ENCODE results near the gene SLC38A4.

SLC38A4 gene

DNA sequence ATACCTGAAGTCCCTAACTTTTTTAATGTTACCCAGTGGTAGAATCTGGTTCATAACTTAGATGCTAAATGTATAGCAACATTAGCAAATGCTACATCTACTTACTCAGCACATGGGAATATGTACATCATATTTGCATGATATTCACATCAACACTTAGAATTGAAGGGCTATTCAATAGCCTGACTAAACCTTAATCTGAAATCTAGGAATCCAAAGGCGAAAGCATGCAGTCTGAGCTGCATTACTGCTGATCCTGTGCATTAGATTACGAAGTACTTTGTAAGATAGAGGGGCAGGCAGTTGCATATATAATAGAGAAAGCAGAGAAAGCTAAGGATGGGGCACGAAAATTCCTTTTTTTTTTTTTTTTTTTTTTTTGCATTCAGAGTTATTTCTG is 40.4 kb downstream of the SLC38A4 start:
- H4K20me1 ChIP-seq = no peaks in the 10 kb centered on the region
- no peaks in the 10 kb centered on the region for H3K36me3 ChIP-seq
- no peaks in the 10 kb centered on the region for H3K9me3 ChIP-seq (replicated peaks in 1 of 11)
- H3K4me3 ChIP-seq = no peak overlapping the region
- no peaks in the 10 kb centered on the region for H3K4me1 ChIP-seq
- no peak overlapping the region for H3K27ac ChIP-seq
- H3K27me3 ChIP-seq = no peaks in the 10 kb centered on the region
- no peak for TF ChIP-seq Cebpa-rat (IDR thresholded peaks at IDR 0.05)
- no peak overlapping the region for H3K4me2 ChIP-seq
- H3K9ac ChIP-seq = no peak overlapping the region

DNA sequence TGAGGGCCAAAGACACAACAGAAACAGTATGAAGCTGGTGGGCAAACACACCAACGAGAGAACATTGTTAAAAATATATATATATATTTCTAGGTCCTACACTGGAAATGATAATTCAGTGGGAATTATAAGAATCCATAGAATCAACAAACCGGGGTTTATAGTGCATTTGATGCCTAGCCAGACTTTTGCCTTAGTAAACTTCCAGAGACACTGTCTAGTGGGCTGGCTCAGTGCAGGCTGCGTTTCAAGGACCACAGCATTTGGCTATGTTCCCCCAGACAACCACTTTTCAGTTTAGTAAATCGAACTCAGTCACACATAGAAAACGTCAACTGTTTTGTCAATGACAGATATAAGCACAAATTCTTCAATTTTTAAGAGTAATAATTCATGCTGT is 41.9 kb downstream of the SLC38A4 start:
- TF ChIP-seq Cebpa-rat (IDR thresholded peaks at IDR 0.05) = no peak
- Histone ChIP-seq H3K4me1 (0 out of 20 replicates have a peak, but pooled peaks cover 0 to 3% (median 0%) of the 10 kb centered on the region in 10 experiments), H3K27me3 (no peaks in the 10 kb centered on the region), H3K36me3 (no peaks in the 10 kb centered on the region), H4K20me1 (no peaks in the 10 kb centered on the region), H3K9ac (no peak overlapping the region), H3K4me2 (no peak overlapping the region), H3K27ac (no peak overlapping the region), H3K4me3 (no peak overlapping the region), H3K9me3 (replicated peaks in 1 of 11) (no peaks in the 10 kb centered on the region)

GRCh38 chr12:46779879-46780278 is 45.9 kb downstream of the SLC38A4 start:
- Histone ChIP-seq H3K36me3 (no peaks in the 10 kb centered on the region), H3K4me3 (no peak overlapping the region), H4K20me1 (no peaks in the 10 kb centered on the region), H3K27ac (no peak overlapping the region), H3K9ac (no peak overlapping the region), H3K9me3 (replicated peaks in 1 of 11) (no peaks in the 10 kb centered on the region), H3K27me3 (no peaks in the 10 kb centered on the region), H3K4me1 (0 out of 20 replicates have a peak, but pooled peaks cover 0 to 3% (median 0%) of the 10 kb centered on the region in 10 experiments), H3K4me2 (no peak overlapping the region)
- no peak for TF ChIP-seq Cebpa-rat (IDR thresholded peaks at IDR 0.05)

DNA sequence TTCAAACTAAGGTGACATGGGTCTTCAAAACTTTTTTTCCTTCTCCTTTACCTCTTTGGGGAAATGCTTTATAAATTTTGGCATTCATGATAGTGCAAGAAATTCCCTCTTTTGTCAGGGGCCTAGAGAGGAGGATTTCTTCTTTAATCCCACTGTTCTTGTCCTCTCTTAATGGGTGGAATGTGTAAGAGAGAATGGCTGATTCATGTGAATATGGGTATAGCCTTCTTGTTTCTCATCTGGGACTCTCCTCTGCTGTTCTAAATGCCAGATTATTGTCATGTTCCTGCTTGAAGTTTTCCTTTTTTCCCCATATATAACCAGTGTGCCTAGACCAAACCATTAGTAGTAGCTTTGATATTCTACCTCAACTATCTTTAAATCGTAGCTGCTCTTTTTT is 46.7 kb downstream of the SLC38A4 start:
- no peak overlapping the region for H3K9ac ChIP-seq
- H3K9me3 ChIP-seq (replicated peaks in 1 of 11) = no peaks in the 10 kb centered on the region
- no peak for TF ChIP-seq Cebpa-rat (IDR thresholded peaks at IDR 0.05)
- H3K27ac ChIP-seq = no peak overlapping the region
- no peak overlapping the region for H3K4me3 ChIP-seq
- H3K4me2 ChIP-seq = no peak overlapping the region
- no peaks in the 10 kb centered on the region for H3K36me3 ChIP-seq
- H3K27me3 ChIP-seq = no peaks in the 10 kb centered on the region
- 0 out of 20 replicates have a peak, but pooled peaks cover 0 to 3% (median 0%) of the 10 kb centered on the region in 10 experiments for H3K4me1 ChIP-seq
- H4K20me1 ChIP-seq = no peaks in the 10 kb centered on the region

DNA sequence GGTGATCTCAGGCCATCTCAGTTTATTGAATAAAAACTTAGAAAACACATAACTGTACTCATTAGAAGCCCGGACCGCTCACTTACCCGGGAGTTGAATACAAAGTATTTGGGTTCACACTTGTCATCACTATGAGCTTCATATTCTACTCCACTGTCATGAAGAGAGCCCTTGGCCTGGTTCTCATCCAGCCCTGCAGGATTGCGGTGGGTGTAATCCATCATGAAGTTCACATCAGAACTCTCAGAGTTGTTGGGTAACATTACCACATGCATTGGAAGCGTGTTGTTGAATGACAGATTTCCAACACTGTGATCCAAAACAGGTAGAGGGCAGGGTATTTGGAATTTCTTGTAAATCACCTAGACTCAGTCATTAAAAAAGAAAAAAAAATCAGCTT is 47.4 kb downstream of the SLC38A4 start:
- no peaks in the 10 kb centered on the region for H3K36me3 ChIP-seq
- no peaks in the 10 kb centered on the region for H3K27me3 ChIP-seq
- H4K20me1 ChIP-seq = no peaks in the 10 kb centered on the region
- H3K4me3 ChIP-seq = no peak overlapping the region
- TF ChIP-seq Cebpa-rat (IDR thresholded peaks at IDR 0.05) = no peak
- H3K4me2 ChIP-seq = no peak overlapping the region
- H3K9ac ChIP-seq = no peak overlapping the region
- H3K4me1 ChIP-seq = 0 out of 20 replicates have a peak, but pooled peaks cover 0 to 3% (median 0%) of the 10 kb centered on the region in 10 experiments
- H3K9me3 ChIP-seq (replicated peaks in 1 of 11) = no peaks in the 10 kb centered on the region
- no peak overlapping the region for H3K27ac ChIP-seq

DNA sequence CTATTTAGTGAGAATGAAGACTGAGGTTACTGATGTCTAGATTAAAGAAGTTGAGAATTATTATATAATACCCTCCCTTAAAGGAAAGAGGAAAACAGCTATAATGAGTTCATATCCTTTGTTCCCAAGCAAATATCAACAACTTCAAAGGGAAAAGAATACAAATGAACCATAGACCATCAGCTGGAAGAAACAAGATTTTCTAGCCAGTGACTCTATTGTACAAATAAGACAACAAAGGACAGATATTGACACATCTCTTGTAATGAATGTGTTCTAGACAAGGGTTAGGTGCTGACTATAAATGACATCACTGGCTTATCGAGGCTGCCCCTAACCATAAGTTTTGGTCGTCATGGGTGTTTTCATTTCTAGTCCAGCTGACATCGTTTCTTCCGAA is 48.2 kb downstream of the SLC38A4 start:
- no peak for TF ChIP-seq Cebpa-rat (IDR thresholded peaks at IDR 0.05)
- H3K4me1 ChIP-seq = 0 out of 20 replicates have a peak, but pooled peaks cover 0 to 3% (median 0%) of the 10 kb centered on the region in 10 experiments
- H4K20me1 ChIP-seq = no peaks in the 10 kb centered on the region
- no peaks in the 10 kb centered on the region for H3K27me3 ChIP-seq
- no peaks in the 10 kb centered on the region for H3K9me3 ChIP-seq (replicated peaks in 1 of 11)
- no peak overlapping the region for H3K27ac ChIP-seq
- H3K36me3 ChIP-seq = no peaks in the 10 kb centered on the region
- no peak overlapping the region for H3K4me3 ChIP-seq
- H3K4me2 ChIP-seq = no peak overlapping the region
- H3K9ac ChIP-seq = no peak overlapping the region

GRCh38 chr12:46775796-46776195 is 50.0 kb downstream of the SLC38A4 start:
- Histone ChIP-seq H3K27ac (no peak overlapping the region), H3K9me3 (replicated peaks in 1 of 11) (no peaks in the 10 kb centered on the region), H3K27me3 (no peaks in the 10 kb centered on the region), H3K36me3 (no peaks in the 10 kb centered on the region), H3K9ac (no peak overlapping the region), H4K20me1 (no peaks in the 10 kb centered on the region), H3K4me1 (0 out of 20 replicates have a peak, but pooled peaks cover 0 to 3% (median 0%) of the 10 kb centered on the region in 10 experiments), H3K4me3 (no peak overlapping the region), H3K4me2 (no peak overlapping the region)
- TF ChIP-seq Cebpa-rat (IDR thresholded peaks at IDR 0.05) = no peak

DNA sequence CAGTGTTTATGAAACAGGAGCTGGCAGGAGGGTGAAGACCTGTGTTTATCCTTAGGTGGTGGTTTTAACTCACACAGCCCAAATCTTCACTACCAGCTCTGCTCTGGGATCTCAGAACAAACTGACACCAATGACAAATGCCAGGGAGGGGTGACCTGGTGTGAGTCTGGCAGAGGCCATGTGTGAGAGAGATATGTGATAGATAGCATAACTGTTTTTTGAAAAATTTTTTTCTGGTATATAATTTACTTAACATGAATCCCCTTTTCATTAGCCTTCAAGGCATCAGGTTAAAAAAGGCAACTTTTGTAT is 51.5 kb downstream of the SLC38A4 start:
- no peak overlapping the region for H3K9ac ChIP-seq
- TF ChIP-seq Cebpa-rat (IDR thresholded peaks at IDR 0.05) = no peak
- H3K36me3 ChIP-seq = no peaks in the 10 kb centered on the region
- no peaks in the 10 kb centered on the region for H3K4me1 ChIP-seq
- H4K20me1 ChIP-seq = no peaks in the 10 kb centered on the region
- no peak overlapping the region for H3K4me3 ChIP-seq
- no peak overlapping the region for H3K4me2 ChIP-seq
- H3K9me3 ChIP-seq (replicated peaks in 1 of 11) = no peaks in the 10 kb centered on the region
- H3K27me3 ChIP-seq = no peaks in the 10 kb centered on the region
- H3K27ac ChIP-seq = no peak overlapping the region

DNA sequence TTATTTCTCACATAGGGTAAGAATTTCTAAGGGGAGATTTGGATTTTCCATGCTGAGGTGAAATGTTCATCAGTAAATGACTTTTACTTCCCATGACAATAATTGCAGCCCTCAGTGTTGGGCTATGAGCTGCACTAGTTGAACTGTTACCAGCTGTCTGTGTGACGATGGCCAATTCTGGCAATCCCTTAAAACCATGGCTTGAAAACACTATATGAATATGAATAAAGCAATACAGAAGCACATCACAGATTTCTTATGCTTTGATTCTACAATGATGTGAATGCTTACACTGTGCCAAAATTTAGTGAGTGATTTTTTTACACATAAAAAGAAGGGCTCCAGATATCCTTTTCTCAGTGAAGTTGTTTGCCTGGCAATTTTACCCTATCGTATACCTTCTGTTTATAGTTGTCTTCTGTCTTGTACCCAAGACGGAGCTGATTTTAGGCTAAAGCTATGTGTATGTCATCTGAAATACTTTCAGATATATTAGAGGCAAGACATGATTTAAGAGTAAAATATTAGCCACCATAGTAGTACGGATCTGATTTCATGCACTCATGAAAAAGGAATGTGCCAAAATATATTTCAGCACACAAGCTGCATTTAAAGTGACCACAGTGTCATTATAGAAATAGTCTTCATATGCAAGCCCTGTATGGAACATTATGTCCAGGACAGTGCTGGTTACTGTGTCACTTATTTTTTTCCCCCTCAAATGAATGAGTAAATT is 52.0 kb downstream of the SLC38A4 start:
- Histone ChIP-seq H3K9me3 (replicated peaks in 1 of 11) (no peaks in the 10 kb centered on the region), H3K4me1 (no peaks in the 10 kb centered on the region), H3K27ac (no peak overlapping the region), H3K4me2 (no peak overlapping the region), H3K36me3 (no peaks in the 10 kb centered on the region), H3K4me3 (no peak overlapping the region), H3K27me3 (no peaks in the 10 kb centered on the region), H4K20me1 (no peaks in the 10 kb centered on the region), H3K9ac (no peak overlapping the region)
- TF ChIP-seq Cebpa-rat (IDR thresholded peaks at IDR 0.05) = no peak

- no peak overlapping the region for H3K4me2 ChIP-seq
- no peaks in the 10 kb centered on the region for H3K36me3 ChIP-seq
- H3K4me1 ChIP-seq = no peaks in the 10 kb centered on the region
- no peak for TF ChIP-seq Cebpa-rat (IDR thresholded peaks at IDR 0.05)
- H3K4me3 ChIP-seq = no peak overlapping the region
- no peaks in the 10 kb centered on the region for H3K9me3 ChIP-seq (replicated peaks in 1 of 11)
- H3K27me3 ChIP-seq = no peaks in the 10 kb centered on the region
- no peaks in the 10 kb centered on the region for H4K20me1 ChIP-seq
- no peak overlapping the region for H3K9ac ChIP-seq
- H3K27ac ChIP-seq = no peak overlapping the region
Observed at GRCh38 chr12:46771268-46771827, 54.4 kb downstream of the SLC38A4 start.
